Vagina (tissue), 2 donors: ENCODE results near the gene AFAP1L1.

Source experiments
- POLR2A ChIP-seq, 2 donors: fragments of 450-650 bp; IDR thresholded peaks; one replicate each; pipeline ENCODE4 v1.6.1; 2017; ENCODE audit warnings: antibody characterized with exemption in 2 of 2, mild to moderate bottlenecking in 2 of 2, moderate library complexity in 2 of 2
- POLR2AphosphoS5 ChIP-seq, 2 donors: sonication (generic); formaldehyde crosslinking; IDR thresholded peaks; one replicate each; pipeline ENCODE4 v1.9.0; 2017; ENCODE audit warnings: antibody characterized with exemption in 2 of 2, mild to moderate bottlenecking in 2 of 2, low read depth in 1 of 2; ENCODE audit not compliant: insufficient read depth in 1 of 2
- TF ChIP-seq, protein P1 (sequence below), 3 experiments: fragments of 450-650 bp in 2 of 3; fragments of 200-600 bp in 1 of 3; sonication (generic) in 1 of 3; IDR thresholded peaks; one replicate each; pipeline ENCODE4 v1.5.1; 2017 to 2019; ENCODE audit warnings: antibody characterized with exemption in 3 of 3, mild to moderate bottlenecking in 2 of 3, moderate library complexity in 2 of 3

DNA sequence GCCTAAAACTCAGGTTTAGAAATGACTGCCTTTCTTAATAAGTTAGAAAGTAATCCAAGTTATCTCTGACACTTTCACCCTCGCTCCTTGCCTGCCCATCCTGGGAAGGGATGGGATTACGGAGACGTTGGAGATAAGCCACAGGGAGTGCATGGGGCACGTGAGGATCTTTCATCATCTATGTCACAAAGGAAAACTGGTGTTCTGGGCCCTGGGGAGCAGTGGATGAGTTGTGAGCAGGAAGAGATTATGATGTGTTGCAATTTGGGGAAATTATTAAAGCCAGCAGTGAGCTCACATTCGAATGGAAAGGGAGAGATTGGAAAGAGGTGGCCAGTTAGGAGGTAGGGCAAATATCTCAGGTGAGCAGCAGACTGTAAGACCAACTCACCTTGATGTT lies 12.8 kb downstream of the AFAP1L1 start:
- TF ChIP-seq POLR2A (IDR thresholded peaks at IDR 0.05) (no peak), POLR2AphosphoS5 (IDR thresholded peaks at IDR 0.05; ENCODE audit: insufficient read depth in 1 of 2, low read depth in 1 of 2) (peak in 1 of 2 donors; percentile 18)
- TF ChIP-seq, protein P1, sequence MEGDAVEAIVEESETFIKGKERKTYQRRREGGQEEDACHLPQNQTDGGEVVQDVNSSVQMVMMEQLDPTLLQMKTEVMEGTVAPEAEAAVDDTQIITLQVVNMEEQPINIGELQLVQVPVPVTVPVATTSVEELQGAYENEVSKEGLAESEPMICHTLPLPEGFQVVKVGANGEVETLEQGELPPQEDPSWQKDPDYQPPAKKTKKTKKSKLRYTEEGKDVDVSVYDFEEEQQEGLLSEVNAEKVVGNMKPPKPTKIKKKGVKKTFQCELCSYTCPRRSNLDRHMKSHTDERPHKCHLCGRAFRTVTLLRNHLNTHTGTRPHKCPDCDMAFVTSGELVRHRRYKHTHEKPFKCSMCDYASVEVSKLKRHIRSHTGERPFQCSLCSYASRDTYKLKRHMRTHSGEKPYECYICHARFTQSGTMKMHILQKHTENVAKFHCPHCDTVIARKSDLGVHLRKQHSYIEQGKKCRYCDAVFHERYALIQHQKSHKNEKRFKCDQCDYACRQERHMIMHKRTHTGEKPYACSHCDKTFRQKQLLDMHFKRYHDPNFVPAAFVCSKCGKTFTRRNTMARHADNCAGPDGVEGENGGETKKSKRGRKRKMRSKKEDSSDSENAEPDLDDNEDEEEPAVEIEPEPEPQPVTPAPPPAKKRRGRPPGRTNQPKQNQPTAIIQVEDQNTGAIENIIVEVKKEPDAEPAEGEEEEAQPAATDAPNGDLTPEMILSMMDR (IDR thresholded peaks at IDR 0.05), result no peak
